GM21737 (cell line): ENCODE measurements around the gene TAF15.

Source experiments
- ATAC-seq: cut with Tn5 transposase; IDR thresholded peaks from one replicate; pipeline ENCODE4 v1.9.1; 2021; ENCODE audit warnings: mild to moderate bottlenecking, moderate library complexity; ENCODE audit not compliant: unreplicated experiment

The TAF15 gene

DNA sequence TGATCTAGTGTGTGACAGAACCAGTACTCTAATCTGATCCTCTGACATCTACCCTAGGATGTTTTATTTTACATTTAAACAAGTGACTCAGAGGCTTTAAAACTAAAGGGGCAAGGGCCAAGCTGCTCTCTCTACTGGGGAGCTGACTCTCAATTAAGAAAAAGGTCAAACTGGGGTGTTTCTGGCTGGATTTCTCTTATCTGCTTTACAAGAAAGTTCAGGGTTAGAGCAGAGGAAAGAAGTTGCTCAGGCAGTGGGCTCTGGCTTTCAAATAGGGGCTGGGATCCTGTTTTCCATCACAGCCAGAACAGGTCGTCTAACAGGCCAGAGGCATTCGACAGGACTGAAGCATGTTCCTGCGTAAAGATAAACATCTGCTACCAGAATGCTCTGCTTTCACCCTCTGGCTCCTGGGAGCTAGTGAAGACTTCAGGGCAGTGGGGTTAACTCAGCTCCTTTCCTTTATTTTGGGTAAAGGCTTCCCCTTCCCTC lies 22.3 kb upstream of the TAF15 start:
- no peak for ATAC-seq

GRCh38 chr17:35788477-35789368 lies 20.6 kb upstream of the TAF15 start:
- no peak for ATAC-seq

GRCh38 chr17:35790841-35791240 lies 18.4 kb upstream of the TAF15 start:
- no peak for ATAC-seq

- ATAC-seq: no peak
Observed at GRCh38 chr17:35791681-35792350, 17.5 kb upstream of the TAF15 start.

DNA sequence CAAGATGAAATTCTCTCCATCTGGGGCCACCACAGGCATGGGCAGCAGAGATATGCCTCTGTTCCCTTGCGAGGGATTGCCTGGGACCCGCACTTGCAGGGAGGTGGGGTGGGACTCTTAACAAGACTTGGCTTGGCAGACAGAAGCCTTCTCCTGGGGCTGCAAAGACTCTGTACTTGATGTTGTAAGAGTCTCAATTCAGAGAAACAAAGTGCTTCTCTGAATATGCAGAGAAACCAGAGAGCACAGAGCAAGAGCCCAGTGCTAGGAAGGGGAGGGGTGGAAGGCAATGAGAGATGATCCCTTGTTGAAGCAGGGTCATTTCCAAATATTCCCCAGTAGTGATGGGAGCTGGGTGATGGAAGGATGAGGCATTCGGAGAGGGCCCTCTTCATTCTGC lies 16.0 kb upstream of the TAF15 start:
- no peak for ATAC-seq

DNA sequence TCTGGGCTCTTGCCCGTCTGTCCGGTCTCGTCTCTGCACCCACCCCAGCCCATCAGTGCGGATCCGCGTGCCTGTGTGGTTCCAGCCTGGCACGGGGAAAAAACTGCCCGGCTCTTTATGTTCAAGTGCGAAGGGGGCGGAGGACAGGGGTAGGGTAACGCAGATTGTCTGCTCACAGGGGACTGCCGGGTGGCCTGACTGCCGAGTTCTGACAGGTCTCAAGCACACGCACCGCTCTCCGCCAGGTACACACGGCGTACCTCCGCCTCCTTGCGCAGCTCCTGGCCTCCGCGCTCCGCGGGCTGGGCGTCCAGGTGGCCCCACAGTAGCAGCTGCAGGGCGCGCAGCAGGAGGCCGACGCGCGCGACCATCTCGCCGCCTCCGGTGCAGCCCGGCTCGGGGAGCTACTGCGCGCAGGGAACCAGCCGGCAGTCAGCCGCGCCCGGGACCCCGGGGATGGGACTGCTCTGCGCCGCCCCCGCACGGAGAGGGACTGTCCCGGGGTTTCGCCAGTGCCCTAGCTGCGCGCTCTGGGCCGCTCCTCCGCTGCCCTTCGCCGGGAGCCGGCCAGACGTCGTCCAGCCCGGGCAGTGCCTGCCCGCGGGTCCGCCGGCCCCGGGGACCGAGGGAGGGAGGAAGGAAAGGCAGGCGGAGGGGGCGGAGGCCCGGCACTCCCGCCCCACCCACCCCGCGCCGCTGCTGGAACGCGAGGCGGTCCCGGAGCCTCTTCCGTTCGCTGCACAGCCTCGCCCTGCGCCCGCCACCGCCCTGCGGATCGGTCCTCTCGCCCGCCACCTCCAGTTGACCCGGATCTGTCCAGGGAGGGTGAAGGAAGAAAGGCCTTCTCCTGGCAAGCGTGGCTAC lies 14.0 kb upstream of the TAF15 start, which contains the start of gene MMP28:
MMP28 (minus strand) TSS at position 635 of the 864 bp plus-strand sequence; CDS start at position 371, 264 bp downstream.
- ATAC-seq: no peak

DNA sequence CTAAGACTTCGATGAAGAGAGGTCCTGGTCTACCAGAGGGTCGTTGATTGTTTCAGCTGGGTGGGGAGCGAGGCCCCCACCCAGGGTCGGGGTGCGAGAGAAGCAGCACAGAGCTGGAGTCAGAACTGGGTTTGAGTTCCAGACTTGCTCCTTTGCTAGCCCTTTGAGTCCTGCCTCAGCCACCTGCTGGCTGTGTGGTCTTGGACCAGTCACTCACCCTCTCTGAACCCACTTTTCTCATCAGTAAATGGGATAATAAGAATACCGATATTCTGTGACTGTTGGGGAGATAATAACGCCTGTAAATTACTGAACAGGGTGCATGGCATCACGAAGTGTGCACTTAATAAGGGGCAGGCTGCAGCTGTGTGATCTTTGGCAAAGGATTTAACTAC lies 13.4 kb upstream of the TAF15 start:
- no peak for ATAC-seq

GRCh38 chr17:35796942-35797341 lies 12.3 kb upstream of the TAF15 start:
- no peak for ATAC-seq

DNA sequence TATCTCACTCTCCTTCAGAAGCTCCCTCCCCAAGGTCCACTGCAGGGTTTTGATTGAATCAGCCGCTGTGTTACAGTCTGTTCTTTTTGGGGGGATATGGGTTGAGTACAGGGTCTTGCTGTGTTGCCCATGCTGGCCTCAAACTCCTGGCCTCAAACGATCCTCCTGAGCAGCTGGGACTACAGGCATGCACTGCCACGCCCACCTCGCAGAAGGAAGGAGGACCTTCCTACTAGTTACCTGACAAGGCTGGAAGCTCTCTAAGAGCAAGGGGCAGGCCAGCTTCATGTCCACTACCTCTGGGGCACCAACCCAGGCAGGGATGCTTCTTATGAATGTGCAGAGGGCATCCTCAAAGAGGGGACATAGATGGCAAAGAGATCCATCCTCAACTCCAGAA lies 11.9 kb upstream of the TAF15 start:
- no peak for ATAC-seq

DNA sequence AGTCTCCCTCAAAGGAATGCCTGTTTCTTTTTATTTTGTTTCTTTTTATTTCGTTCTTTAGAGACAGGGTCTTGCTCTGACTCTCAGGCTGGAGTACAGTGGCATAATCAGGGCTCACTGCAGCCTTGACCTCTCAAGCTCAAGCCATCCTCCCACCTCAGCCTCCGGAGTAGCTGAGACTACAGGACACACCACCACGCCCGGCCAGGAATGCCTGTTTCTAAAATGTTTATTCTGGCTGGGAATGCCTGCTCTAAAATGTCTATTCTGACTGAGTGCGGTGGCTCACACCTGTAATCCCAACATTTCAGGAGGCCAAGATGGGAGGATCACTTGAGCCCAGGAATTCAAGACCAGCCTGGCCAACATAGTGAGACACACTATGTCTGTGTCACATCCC lies 11.4 kb upstream of the TAF15 start:
- no peak for ATAC-seq

DNA sequence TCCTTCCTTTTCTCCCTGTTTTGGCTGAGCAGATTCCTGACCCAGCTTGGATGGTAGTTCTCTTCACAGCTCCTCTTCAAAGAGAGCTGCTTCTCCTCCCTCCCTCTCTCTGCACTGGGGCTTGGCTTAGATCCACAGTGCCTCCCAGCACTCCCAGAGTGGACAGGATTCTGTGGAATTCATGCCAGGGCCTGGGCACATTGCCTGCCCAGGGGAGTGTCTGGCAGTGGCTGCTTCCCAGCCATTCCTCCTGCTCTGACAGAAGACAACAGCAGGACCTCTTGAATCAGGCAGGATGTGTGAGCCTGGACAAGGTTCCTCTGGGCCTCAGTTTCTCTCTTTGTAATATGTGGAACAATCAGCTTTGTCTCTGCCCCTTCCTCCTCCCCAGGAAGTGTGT lies 9.3 kb upstream of the TAF15 start:
- ATAC-seq: no peak

DNA sequence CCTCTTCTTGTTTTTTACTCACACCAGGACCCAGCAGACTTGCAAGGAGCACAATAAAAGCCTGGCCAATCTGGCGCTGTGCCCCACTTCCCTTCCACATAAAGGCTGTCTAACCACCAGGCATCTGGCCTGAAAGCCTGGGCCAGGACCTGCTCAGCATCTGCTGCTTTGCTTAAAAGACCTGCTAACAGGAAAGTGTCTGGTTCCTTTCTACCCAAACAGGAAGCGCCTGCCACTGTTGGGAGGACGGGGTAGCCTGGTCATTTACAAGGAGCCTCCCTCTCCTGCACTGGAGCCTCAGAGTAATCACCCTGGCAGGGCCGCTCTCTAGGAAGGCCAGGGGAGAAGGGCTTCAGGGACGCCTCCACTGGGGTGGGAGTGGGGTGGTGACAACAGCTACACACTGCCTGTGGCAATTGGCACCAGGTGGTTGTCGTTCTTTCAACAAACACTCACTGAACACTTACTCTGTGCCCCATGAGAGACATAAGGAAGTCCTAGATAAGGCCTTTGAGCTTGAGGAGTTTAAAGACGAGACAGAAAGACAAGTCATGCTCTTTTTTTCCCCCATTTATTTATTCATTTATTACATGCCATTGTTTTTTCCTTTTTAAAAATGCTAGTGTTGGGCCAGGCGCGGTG lies 7.6 kb upstream of the TAF15 start:
- no peak for ATAC-seq

DNA sequence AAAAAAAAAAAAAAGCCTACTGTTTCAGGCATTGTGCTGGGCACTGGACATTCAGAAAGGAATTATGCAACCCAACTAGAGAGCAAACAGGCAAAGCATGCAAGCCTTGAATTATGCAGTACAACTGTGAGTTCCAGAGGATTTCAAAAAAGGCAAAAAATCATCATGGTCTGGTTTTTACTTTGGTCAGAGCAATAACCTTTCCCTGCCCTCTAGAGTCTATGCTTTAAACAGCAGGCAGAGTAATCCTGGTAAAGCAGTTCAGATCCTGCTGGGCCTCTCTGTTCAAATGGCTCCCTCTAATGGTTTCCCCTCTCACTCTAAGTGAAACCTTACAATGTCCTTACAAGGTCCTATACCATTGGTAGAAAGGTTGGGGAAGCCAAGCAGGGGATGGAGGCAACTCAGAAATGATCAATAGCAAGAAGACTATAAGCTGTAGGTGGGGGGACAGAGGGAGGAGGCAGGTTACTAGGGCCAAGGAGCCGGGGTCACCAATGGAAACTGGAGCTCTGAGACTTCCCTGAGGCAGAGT lies 4.6 kb upstream of the TAF15 start:
- no peak for ATAC-seq

GRCh38 chr17:35807371-35808144 lies 1.7 kb upstream of the TAF15 start:
- no peak for ATAC-seq

DNA sequence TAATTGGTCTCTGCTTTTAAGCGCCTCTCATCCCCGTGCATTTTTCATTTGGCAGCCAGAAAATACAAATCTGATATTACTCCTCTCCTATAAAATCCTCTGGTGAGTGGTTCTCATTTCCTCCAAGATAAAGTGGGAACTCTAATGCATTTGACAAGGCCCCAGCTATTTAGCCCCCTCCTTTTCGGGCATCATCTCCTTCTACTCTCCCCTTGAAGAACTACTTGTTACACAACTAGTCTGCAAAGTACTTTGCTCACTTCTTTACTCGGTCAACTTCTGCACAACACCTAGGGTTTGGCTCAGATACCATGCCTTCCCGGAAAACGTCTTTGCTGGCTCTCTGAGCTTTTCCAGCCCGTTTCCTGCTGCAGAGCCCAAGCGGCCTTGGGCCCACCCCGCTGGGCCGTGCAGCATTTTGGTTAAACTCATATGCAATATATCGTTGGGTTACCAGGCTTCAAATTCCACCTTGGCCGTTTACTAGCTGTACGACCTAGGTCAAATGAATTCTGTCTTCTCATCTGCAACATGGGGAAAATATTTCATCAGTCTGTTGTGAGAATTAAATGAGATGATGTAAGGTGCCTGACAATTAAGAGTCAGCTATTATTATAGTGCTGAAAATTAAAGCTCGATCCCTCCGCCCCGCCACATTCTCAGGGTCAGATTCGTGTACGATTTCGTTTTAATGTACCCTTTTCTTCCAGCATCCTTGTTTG lies 883 bp upstream of the TAF15 start:
- ATAC-seq: no peak

- ATAC-seq: no peak
Observed at GRCh38 chr17:35809855-35810461, 674 bp downstream of the TAF15 start.

DNA sequence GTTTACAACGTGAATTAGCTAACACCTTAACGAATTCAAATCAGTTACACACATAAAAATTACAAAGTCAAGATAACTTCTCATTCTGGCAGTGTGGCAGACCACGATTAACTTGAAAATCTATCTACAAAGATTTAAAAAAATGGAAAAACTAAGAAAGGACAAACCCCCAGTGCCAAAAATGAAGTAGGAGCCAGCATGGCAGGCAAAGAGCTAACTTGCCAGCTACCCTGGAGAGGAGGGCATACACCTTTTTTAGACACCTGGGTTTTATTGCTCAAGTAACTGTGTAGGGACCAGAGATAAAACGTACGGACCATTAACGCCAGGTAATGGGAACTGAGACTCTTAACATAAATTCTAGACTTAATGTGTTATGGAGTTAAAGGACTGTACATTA lies 2.5 kb downstream of the TAF15 start:
- no peak for ATAC-seq

DNA sequence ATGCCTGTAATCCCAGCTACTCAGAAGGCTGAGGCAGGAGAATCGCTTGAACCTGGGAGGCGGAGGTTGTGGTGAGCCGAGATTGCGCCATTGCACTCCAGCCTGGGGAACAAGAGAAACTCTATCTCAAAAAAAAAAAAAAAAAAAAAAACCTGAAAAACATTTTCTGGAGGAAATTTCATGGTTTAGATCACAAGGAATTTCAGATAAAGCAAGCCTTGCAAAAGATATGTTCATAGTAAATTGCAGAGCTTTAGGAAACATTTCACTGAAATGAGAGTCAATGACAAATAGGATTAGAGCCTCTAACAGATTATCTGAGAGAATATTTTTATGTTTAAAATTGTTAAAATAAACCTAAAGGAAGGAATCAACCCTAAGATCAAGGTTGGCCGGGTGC lies 3.2 kb downstream of the TAF15 start:
- ATAC-seq: no peak

DNA sequence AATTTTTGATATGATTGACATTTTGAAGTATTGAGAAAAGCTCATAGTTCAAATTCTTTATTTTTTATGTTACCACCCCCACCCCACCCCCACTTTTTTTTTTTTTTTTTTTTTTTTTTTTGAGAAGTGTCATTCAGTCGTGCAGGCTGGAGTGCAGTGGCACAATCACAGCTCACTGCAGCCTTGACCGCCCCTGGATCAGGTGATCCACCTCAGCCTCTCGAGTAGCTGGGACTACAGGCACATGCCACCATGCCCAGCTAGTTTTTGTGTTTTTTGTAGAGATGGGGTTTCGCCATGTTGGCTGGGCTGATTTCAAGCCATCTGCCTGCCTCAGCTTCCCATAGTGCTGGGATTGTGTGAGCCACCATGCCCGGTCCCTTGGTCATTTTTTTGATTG lies 7.4 kb downstream of the TAF15 start:
- no peak for ATAC-seq
